Naive thymus-derived CD4-positive, alpha-beta T cell (primary cell): ENCODE results near the gene SIGLEC6. TPM values are rescaled to one million over a fixed set of nuclear protein-coding genes. Genes with fewer than 3 reads are reported as not detected.
A peak's percentile ranks its signal among the peaks of the same experiment; 100 is the strongest.

Source experiments
- ATAC-seq: fragments of 150-1000 bp; cut with Tn5 transposase; 2 replicates; pipeline ENCODE4 v1.10.0; 2021; ENCODE audit warnings: mild to moderate bottlenecking, moderate library complexity
- CTCF ChIA-PET: fragments of 350-600 bp; sonication (Branson Sonifier 250); formaldehyde crosslinking; loops from one replicate; lab custom pipeline; 2021; ENCODE audit warnings: antibody characterized with exemption; lab: Charles Lee
- POLR2A ChIA-PET: fragments of 350-600 bp; sonication (Branson Sonifier 250); formaldehyde crosslinking; loops from one replicate; lab custom pipeline; 2021; ENCODE audit warnings: antibody characterized with exemption, inconsistent platforms; lab: Charles Lee
- DNase-seq, 9 donors: peaks; one replicate each; pipeline versions ENCODE4 v3.0.0 to v3.0.0-alpha.2; 2020 to 2022; ENCODE audit warnings: mixed read lengths in 1 of 9
- H3K27ac ChIP-seq: one replicate; pipeline ENCODE4 v1.7.0; 2013; ENCODE audit warnings: mild to moderate bottlenecking, low read depth, low read length, moderate library complexity
- H3K27me3 ChIP-seq, 2 donors: one replicate each; pipeline ENCODE4 v1.7.0; 2013; ENCODE audit warnings: low read length in 2 of 2, mild to moderate bottlenecking in 2 of 2, moderate library complexity in 2 of 2; ENCODE audit not compliant: control insufficient read depth in 2 of 2, insufficient read depth in 2 of 2
- H3K36me3 ChIP-seq, 3 experiments: 1 replicate in 2 of 3; 2 replicates in 1 of 3; pipeline ENCODE4 v1.7.0; 2013; ENCODE audit warnings: low read length in 3 of 3, mild to moderate bottlenecking in 3 of 3, moderate library complexity in 1 of 3; ENCODE audit not compliant: insufficient read depth in 3 of 3, control insufficient read depth in 2 of 3
- H3K4me1 ChIP-seq, 2 donors: one replicate each; pipeline ENCODE4 v1.7.0; 2013; ENCODE audit warnings: low read length in 2 of 2, mild to moderate bottlenecking in 2 of 2, moderate library complexity in 1 of 2; ENCODE audit not compliant: control insufficient read depth in 2 of 2, insufficient read depth in 2 of 2
- H3K4me3 ChIP-seq: 2 replicates; pipeline ENCODE4 v1.7.0; 2013; ENCODE audit warnings: mild to moderate bottlenecking, low read length
- H3K9me3 ChIP-seq, 3 experiments: 1 replicate in 2 of 3; 2 replicates in 1 of 3; pipeline ENCODE4 v1.7.0; 2013; ENCODE audit warnings: low read length in 3 of 3; ENCODE audit not compliant: control insufficient read depth in 2 of 3
- H3K27ac Mint-ChIP-seq, 9 donors: one replicate each; pipeline ENCODE4 v1.8.0; 2020 to 2022; ENCODE audit warnings: mixed read lengths in 9 of 9, mild to moderate bottlenecking in 8 of 9, moderate library complexity in 5 of 9, inconsistent platforms in 2 of 9
- H3K27me3 Mint-ChIP-seq, 5 donors: one replicate each; pipeline ENCODE4 v1.8.0; 2021 to 2022; ENCODE audit warnings: mixed read lengths in 5 of 5, mild to moderate bottlenecking in 1 of 5
- H3K36me3 Mint-ChIP-seq, 5 donors: one replicate each; pipeline ENCODE4 v1.8.0; 2020 to 2022; ENCODE audit warnings: mixed read lengths in 5 of 5, mild to moderate bottlenecking in 3 of 5, inconsistent platforms in 1 of 5
- H3K4me1 Mint-ChIP-seq, 7 donors: one replicate each; pipeline ENCODE4 v1.8.0; 2020 to 2022; ENCODE audit warnings: mixed read lengths in 7 of 7, mild to moderate bottlenecking in 3 of 7, inconsistent platforms in 1 of 7
- H3K4me3 Mint-ChIP-seq, 10 donors: one replicate each; pipeline ENCODE4 v1.8.0; 2020 to 2022; ENCODE audit warnings: mild to moderate bottlenecking in 10 of 10, mixed read lengths in 10 of 10, moderate library complexity in 6 of 10, inconsistent platforms in 2 of 10
- H3K9me3 Mint-ChIP-seq, 11 donors: one replicate each; pipeline ENCODE4 v1.8.0; 2020 to 2022; ENCODE audit warnings: mixed read lengths in 11 of 11, mild to moderate bottlenecking in 4 of 11, inconsistent platforms in 1 of 11, moderate library complexity in 1 of 11
- intact Hi-C, 2 donors: fragments of 100-400 bp; cut with micrococcal nuclease; formaldehyde crosslinking; loops; one replicate each; pipeline ENCODE4 v1.15.1; 2023
- polyA plus RNA-seq, 2 donors: library from polyadenylated mRNA; unstranded; fragments of 300-500 nt; fragmentation: Illumina TruSeq; gene quantifications; one replicate each; pipeline ENCODE4 v1.2.3, GENCODE V29; 2021
- total RNA-seq, 6 experiments: library from RNA in 5 of 6; stranded (reverse) in 5 of 6; gene quantifications; 1 replicate in 5 of 6; 2 replicates in 1 of 6; pipeline ENCODE4 v1.2.3 and lab custom pipeline; 2021 to 2026

Gene SIGLEC6
- total and polyA plus RNA-seq, 7 experiments from 2014 or later = 0.46 to 2.5 (median 0.64) TPM; not detected in 2

DNA sequence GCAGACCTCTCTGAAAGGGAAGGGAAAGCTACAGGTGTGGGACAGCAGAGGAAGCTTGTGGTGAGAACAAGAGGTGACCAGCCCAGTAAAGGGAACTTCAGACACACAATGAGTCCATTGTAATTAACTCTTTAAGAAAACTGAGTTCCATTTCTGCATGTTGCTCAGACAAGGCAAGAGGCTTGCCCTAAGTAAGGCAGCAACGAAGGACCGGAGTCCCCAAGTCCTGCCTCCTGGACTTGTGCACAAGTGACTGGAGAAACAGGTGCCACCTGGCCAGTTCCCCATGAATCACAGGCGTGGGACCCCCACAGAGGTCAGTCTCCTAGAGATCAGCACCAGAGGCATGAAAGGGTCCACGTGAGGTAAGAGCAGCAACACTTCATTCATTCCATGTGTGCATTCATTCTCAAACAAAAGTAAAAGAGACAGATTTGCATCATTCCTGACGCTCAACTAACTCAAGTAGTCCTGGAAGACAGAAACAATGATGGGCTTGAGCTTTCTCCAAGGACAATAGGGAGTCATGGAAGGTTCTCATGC, 14.7 kb upstream of the SIGLEC6 start:
- POLR2A ChIA-PET = no interaction called here
- H3K27ac Mint-ChIP-seq = no peak overlapping the region
- peak overlapping the region in 1 of 10 donors; percentile 37 for H3K4me3 Mint-ChIP-seq
- no peak overlapping the region for H3K27ac ChIP-seq
- peaks cover 31 to 73% (median 53%) of the 10 kb centered on the region in 5 donors for H3K27me3 Mint-ChIP-seq
- DNase-seq = no peak
- no peaks in the 10 kb centered on the region for H3K27me3 ChIP-seq
- CTCF ChIA-PET = no interaction called here
- no peaks in the 10 kb centered on the region for H3K4me1 ChIP-seq
- intact Hi-C loops = no loop called here
- no peak overlapping the region for H3K4me3 ChIP-seq
- no peak for ATAC-seq
- H3K4me1 Mint-ChIP-seq = peaks cover 0 to 30% (median under 1%) of the 10 kb centered on the region in 7 donors
- no peaks in the 10 kb centered on the region for H3K36me3 ChIP-seq
- peaks cover 0 to 3% (median 0%) of the 10 kb centered on the region in 5 donors for H3K36me3 Mint-ChIP-seq
- no peaks in the 10 kb centered on the region for H3K9me3 ChIP-seq
- peaks cover 0 to 3% (median 0%) of the 10 kb centered on the region in 11 donors for H3K9me3 Mint-ChIP-seq

DNA sequence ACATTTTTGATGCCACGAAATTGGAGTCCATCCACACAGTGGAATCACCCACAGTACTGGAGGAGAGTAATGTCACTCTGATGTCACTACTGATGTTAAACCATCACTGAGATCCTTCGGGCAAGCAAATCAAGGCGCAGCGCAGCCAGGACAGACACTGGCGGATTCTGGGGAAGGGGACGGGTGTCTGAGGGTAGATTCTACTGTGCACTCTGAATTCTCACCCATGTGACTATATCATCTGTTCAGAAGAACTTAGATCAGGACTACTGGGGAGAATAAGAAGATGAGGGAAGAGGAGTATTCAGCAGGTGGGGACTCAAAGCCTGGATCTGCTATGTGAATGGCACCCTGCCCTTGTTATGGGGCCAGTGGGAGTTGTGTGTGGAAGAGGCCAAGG, 12.6 kb upstream of the SIGLEC6 start:
- Histone ChIP-seq H3K4me3 (no peak overlapping the region), H3K27me3 (no peaks in the 10 kb centered on the region), H3K4me1 (no peaks in the 10 kb centered on the region), H3K27ac (no peak overlapping the region), H3K36me3 (no peaks in the 10 kb centered on the region), H3K9me3 (no peaks in the 10 kb centered on the region)
- ATAC-seq = no peak
- H3K4me3 Mint-ChIP-seq = no peak overlapping the region
- intact Hi-C loops = no loop called here
- peaks cover 0 to 3% (median 0%) of the 10 kb centered on the region in 5 donors for H3K36me3 Mint-ChIP-seq
- H3K27me3 Mint-ChIP-seq = peaks cover 37 to 72% (median 55%) of the 10 kb centered on the region in 5 donors
- ChIA-PET CTCF (no interaction called here), POLR2A (no interaction called here)
- H3K4me1 Mint-ChIP-seq = peaks cover 0 to 24% (median 0%) of the 10 kb centered on the region in 7 donors
- no peak for DNase-seq
- no peak overlapping the region for H3K27ac Mint-ChIP-seq
- peaks cover 0 to 3% (median 0%) of the 10 kb centered on the region in 11 donors for H3K9me3 Mint-ChIP-seq

DNA sequence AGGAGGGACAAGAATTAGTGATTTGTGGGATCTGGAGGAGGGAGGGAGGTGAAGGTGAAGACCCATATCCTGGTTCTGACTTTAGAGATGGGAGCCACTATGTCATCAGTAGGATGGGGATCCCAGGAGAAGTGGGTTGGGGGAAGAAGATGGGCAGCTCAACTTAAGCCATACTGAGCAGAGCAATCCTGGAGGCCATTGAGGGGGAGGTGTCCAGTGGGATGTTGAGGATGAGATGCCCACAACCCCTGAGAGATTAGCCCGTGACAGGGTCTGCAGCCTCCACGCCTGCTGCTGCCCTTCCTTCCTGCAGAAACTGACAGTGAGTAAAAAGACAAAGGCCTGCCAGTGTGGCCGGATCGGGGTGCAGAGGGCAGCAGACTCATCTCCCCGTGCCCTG, 11.2 kb upstream of the SIGLEC6 start:
- POLR2A ChIA-PET = no interaction called here
- ATAC-seq = no peak

DNA sequence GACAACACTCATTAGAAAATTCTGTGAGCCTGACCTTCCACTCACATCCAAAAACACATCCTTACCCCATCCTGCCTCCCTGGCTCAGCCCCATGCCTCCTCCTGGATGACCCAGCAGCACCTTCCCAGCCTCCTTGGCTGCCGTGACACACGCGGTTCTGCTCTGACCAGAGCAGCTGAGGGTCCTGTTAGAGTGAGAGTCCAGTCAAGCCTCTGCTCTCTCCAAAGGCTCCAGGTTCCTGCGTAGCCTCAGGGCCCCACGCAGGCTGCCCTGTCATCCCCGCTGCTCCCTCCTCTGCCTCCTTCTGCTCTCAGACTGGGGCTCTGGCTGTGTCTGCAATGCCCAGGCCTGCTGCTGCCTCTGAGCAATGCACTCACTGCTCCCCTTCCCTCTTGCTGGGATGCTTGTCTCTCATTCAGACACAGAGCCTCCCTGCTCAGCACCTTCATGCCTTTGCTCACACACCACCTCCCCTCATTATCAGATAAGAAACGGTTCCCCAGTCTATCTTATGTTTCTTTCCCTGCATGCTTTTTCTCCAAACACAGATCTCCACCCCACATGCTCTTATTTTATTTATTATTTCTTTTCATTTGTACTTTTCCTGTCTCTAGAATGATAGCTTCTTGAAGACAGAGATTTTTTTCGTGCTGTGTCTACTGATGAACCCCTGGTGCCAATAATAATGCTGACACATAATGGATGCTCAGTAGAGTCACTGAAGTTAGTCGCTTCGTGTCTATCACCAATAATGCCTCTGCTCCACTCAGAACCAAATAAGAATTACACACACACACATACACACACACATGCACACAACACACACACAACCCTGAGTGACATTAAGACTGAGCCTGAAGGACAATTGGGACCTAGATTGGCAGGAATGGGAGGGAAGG, 10.2 kb upstream of the SIGLEC6 start:
- H3K9me3 ChIP-seq = no peaks in the 10 kb centered on the region
- no peak for ATAC-seq
- intact Hi-C loops = no loop called here
- no peaks in the 10 kb centered on the region for H3K36me3 ChIP-seq
- Mint-ChIP-seq H3K27ac (no peak overlapping the region), H3K4me3 (no peak overlapping the region), H3K36me3 (peaks cover 0 to under 1% (median 0%) of the 10 kb centered on the region in 5 donors), H3K4me1 (peaks cover 0 to 5% (median 0%) of the 10 kb centered on the region in 7 donors), H3K9me3 (peaks cover 0 to 8% (median under 1%) of the 10 kb centered on the region in 11 donors), H3K27me3 (peaks cover 32 to 68% (median 60%) of the 10 kb centered on the region in 5 donors)
- no peak overlapping the region for H3K27ac ChIP-seq
- H3K4me3 ChIP-seq = no peak overlapping the region
- POLR2A ChIA-PET = interaction anchor here (0.5 kb wide), 1 partner anchor 39 kb away, joined by 4 read pairs; no protein-coding TSS in a partner anchor
- CTCF ChIA-PET = no interaction called here
- H3K27me3 ChIP-seq = no peaks in the 10 kb centered on the region
- H3K4me1 ChIP-seq = no peaks in the 10 kb centered on the region
- no peak for DNase-seq

More for the DNA sequence above, 11.2 kb upstream of the SIGLEC6 start:
- H3K4me1 ChIP-seq = no peaks in the 10 kb centered on the region
- Mint-ChIP-seq H3K4me3 (no peak overlapping the region), H3K36me3 (peaks cover 0 to 3% (median 0%) of the 10 kb centered on the region in 5 donors), H3K4me1 (peaks cover 0 to 15% (median 0%) of the 10 kb centered on the region in 7 donors), H3K9me3 (peaks cover 0 to 6% (median 0%) of the 10 kb centered on the region in 11 donors), H3K27me3 (peaks cover 36 to 70% (median 57%) of the 10 kb centered on the region in 5 donors), H3K27ac (no peak overlapping the region)
- H3K27me3 ChIP-seq = no peaks in the 10 kb centered on the region
- no peak overlapping the region for H3K27ac ChIP-seq
- CTCF ChIA-PET = no interaction called here
- DNase-seq = no peak
- intact Hi-C loops = no loop called here
- H3K36me3 ChIP-seq = no peaks in the 10 kb centered on the region
- H3K4me3 ChIP-seq = no peak overlapping the region
- no peaks in the 10 kb centered on the region for H3K9me3 ChIP-seq

DNA sequence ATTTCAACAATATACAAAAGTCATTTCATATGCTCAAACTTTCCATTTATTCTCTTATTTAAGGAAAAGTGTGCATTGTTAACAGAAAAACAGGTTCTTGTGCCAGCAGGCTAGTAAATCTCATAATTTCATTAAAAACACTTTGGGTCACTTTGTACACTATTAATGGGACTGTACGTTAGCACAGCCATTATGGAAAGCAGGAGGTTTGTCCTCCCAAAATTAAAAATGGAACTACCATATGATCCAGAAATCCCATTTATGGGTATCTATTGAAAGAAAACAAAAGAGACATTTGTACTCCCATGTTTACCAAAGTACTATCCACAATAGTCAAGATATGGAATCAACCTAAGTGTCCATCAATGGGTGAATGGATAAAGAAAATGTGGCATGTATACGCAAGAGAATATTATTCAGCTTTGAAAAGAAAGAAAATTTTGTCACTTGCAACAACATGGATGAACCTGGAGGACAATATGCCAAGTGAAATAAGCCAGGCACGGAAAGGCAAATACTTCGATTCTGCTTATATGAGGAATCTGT, 8.4 kb upstream of the SIGLEC6 start:
- H3K4me3 Mint-ChIP-seq = no peak overlapping the region
- no peak overlapping the region for H3K27ac Mint-ChIP-seq
- H3K9me3 Mint-ChIP-seq = peaks cover 0 to 26% (median 8%) of the 10 kb centered on the region in 11 donors
- Histone ChIP-seq H3K36me3 (no peaks in the 10 kb centered on the region), H3K4me1 (no peaks in the 10 kb centered on the region), H3K4me3 (no peak overlapping the region), H3K27me3 (no peaks in the 10 kb centered on the region), H3K27ac (no peak overlapping the region), H3K9me3 (no peaks in the 10 kb centered on the region)
- H3K4me1 Mint-ChIP-seq = no peaks in the 10 kb centered on the region
- ChIA-PET POLR2A (no interaction called here), CTCF (no interaction called here)
- H3K36me3 Mint-ChIP-seq = peaks cover 0 to 6% (median 0%) of the 10 kb centered on the region in 5 donors
- H3K27me3 Mint-ChIP-seq = peaks cover 36 to 65% (median 61%) of the 10 kb centered on the region in 5 donors
- intact Hi-C loops = no loop called here
- ATAC-seq (no peak), DNase-seq (no peak)

DNA sequence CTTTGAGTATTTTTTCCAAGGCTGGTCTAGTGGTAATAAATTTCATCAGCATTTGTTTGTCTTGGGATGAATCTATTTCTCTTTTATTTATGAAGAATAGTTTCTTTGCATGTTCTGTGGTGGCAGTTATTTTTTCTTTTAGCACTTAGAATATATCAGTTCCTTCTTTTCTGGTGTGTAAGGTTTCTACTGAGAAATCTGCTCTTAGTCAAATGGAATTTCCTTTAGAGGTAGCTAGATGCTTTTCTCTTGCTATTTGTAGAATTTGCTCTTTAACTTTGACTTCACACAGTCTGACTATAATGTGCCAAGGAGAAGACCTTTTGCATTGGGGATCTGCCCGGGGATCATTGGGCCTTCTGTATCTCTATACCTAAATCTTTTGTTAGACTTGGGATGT, 4.1 kb upstream of the SIGLEC6 start:
- Mint-ChIP-seq H3K4me3 (no peak overlapping the region), H3K4me1 (peaks cover 0 to 6% (median 0%) of the 10 kb centered on the region in 7 donors), H3K36me3 (peaks cover 0 to 6% (median 0%) of the 10 kb centered on the region in 5 donors), H3K27ac (no peak overlapping the region), H3K9me3 (peaks cover 0 to 34% (median 8%) of the 10 kb centered on the region in 11 donors), H3K27me3 (peaks cover 48 to 63% (median 63%) of the 10 kb centered on the region in 5 donors)
- Histone ChIP-seq H3K27me3 (peaks cover 0 to 7% of the 10 kb centered on the region in 2 donors), H3K9me3 (no peaks in the 10 kb centered on the region), H3K27ac (no peak overlapping the region), H3K4me3 (no peak overlapping the region), H3K36me3 (no peaks in the 10 kb centered on the region), H3K4me1 (no peaks in the 10 kb centered on the region)
- DNase-seq (no peak), ATAC-seq (no peak)
- intact Hi-C loops = no loop called here
- POLR2A ChIA-PET = no interaction called here
- CTCF ChIA-PET = no interaction called here
